K562 (cell line): ENCODE data around the gene GET3. TPM values are rescaled to one million over a fixed set of nuclear protein-coding genes. Genes with fewer than 3 reads are reported as not detected.
A peak's percentile ranks its signal among the peaks of the same experiment; 100 is the strongest.

Experiments used
- ATF2 ChIP-seq: sonication (generic); formaldehyde crosslinking; IDR thresholded peaks from 2 replicates; pipeline ENCODE4 v1.8.1; 2022; ENCODE audit warnings: missing genetic modification reagents
- BRCA1 ChIP-seq, 2 experiments: fragments of 450-650 bp in 1 of 2; sonication (generic) in 1 of 2; formaldehyde crosslinking in 1 of 2; IDR thresholded peaks; 2 replicates each; pipeline versions ENCODE4 v1.5.0 to v1.6.1; 2017 to 2020; ENCODE audit warnings: mild to moderate bottlenecking in 1 of 2, missing genetic modification reagents in 1 of 2
- E2F6 ChIP-seq, 2 experiments: IDR thresholded peaks; 2 replicates each; pipeline ENCODE4 v1.6.1; 2011; ENCODE audit warnings: borderline replicate concordance in 1 of 2, control low read depth in 1 of 2, low read depth in 1 of 2, low read length in 1 of 2, mild to moderate bottlenecking in 1 of 2, mixed read lengths in 1 of 2, moderate library complexity in 1 of 2; ENCODE audit not compliant: insufficient read depth in 1 of 2, insufficient read length in 1 of 2, poor library complexity in 1 of 2, severe bottlenecking in 1 of 2; ENCODE audit errors: extremely low read depth in 1 of 2
- HDAC1 ChIP-seq, 2 experiments: fragments of 450-650 bp; IDR thresholded peaks; 2 replicates each; pipeline ENCODE4 v1.6.1; 2016 to 2017; ENCODE audit warnings: inconsistent platforms in 1 of 2, mild to moderate bottlenecking in 1 of 2, moderate library complexity in 1 of 2
- KLF10 ChIP-seq: fragments of 250-450 bp; sonication (Bioruptor Pico); IDR thresholded peaks from 2 replicates; pipeline ENCODE4 v1.6.1; 2021; ENCODE audit warnings: matching md5 sums
- LEF1 ChIP-seq: fragments of 450-650 bp; IDR thresholded peaks from 2 replicates; pipeline ENCODE4 v1.6.1; 2016; ENCODE audit warnings: mild to moderate bottlenecking
- MCM7 ChIP-seq, 2 experiments: fragments of 450-650 bp; IDR thresholded peaks; 2 replicates each; pipeline ENCODE4 v1.6.1; 2016 to 2018
- MLLT1 ChIP-seq, 2 experiments: fragments of 450-650 bp; IDR thresholded peaks; 2 replicates each; pipeline ENCODE4 v1.6.1; 2016
- NKRF ChIP-seq: fragments of 450-650 bp; IDR thresholded peaks from 2 replicates; pipeline ENCODE4 v1.6.1; 2016; ENCODE audit warnings: borderline replicate concordance
- NR0B1 ChIP-seq: fragments of 450-650 bp; IDR thresholded peaks from one replicate; pipeline ENCODE4 v1.6.1; 2018; ENCODE audit warnings: mild to moderate bottlenecking, moderate library complexity; ENCODE audit not compliant: partially characterized antibody
- SMAD4 ChIP-seq: fragments of 250-450 bp; sonication (Bioruptor Pico); conservative IDR thresholded peaks from 2 replicates; pipeline ENCODE4 v1.8.0; 2021; ENCODE audit warnings: inconsistent platforms, mild to moderate bottlenecking, moderate library complexity
- SMARCA4 ChIP-seq: fragments of 450-650 bp; IDR thresholded peaks from 2 replicates; pipeline ENCODE4 v1.6.1; 2016
- TEAD2 ChIP-seq: fragments of 450-650 bp; IDR thresholded peaks from 2 replicates; pipeline ENCODE4 v1.6.1; 2016; ENCODE audit warnings: missing genetic modification characterization, control low read depth, missing compliant biosample characterization
- XRCC3 ChIP-seq: fragments of 450-650 bp; IDR thresholded peaks from 2 replicates; pipeline ENCODE4 v1.6.1; 2017; ENCODE audit warnings: mild to moderate bottlenecking, moderate library complexity
- ZBTB7A ChIP-seq: IDR thresholded peaks from 2 replicates; pipeline ENCODE4 v1.6.1; 2011; ENCODE audit warnings: low read depth, mild to moderate bottlenecking, low read length, moderate library complexity, borderline replicate concordance; ENCODE audit not compliant: control insufficient read depth
- ZNF445 ChIP-seq: fragments of 250-450 bp; sonication (Bioruptor Pico); IDR thresholded peaks from 2 replicates; pipeline ENCODE4 v1.4.0; 2020; ENCODE audit warnings: low read depth, mild to moderate bottlenecking, moderate library complexity
- polyA plus RNA-seq, 8 experiments: library from polyadenylated mRNA; depleted of rRNA in 4 of 8; stranded (reverse) in 5 of 8; unstranded in 3 of 8; fragments of >200 nt; fragmentation: Nextera tagmentation in 2 of 8; fragmentation: Illumina TruSeq in 1 of 8; extraction: Ambion mirVana in 2 of 8; extraction: Trizol in 1 of 8; gene quantifications; 2 replicates each; pipeline versions ENCODE4 v1.2.1 to v1.2.3, GENCODE V29; 2011 to 2014; ENCODE audit warnings: inconsistent platforms in 1 of 8, missing spikeins in 1 of 8
- total RNA-seq, 7 experiments: library from RNA; depleted of rRNA in 6 of 7; stranded (reverse); fragments of >200 nt in 6 of 7; fragmentation: Illumina TruSeq in 2 of 7; extraction: Trizol in 2 of 7; gene quantifications; 2 replicates each; pipeline versions ENCODE4 v1.2.1 to v1.2.3, GENCODE V29; 2011 to 2021; ENCODE audit warnings: low replicate concordance in 1 of 7
- TF ChIP-seq, protein P1 (sequence below): fragments of 250-450 bp; sonication (Bioruptor Pico); IDR thresholded peaks from 2 replicates; pipeline ENCODE4 v1.4.0; 2020; ENCODE audit warnings: mild to moderate bottlenecking

Gene GET3
- total and polyA plus RNA-seq, 9 of the 15 experiments (the other 6 are each of a cell fraction or from before 2014, with no cell fraction given): 8.3 to 83.5 (median 51.8) TPM

DNA sequence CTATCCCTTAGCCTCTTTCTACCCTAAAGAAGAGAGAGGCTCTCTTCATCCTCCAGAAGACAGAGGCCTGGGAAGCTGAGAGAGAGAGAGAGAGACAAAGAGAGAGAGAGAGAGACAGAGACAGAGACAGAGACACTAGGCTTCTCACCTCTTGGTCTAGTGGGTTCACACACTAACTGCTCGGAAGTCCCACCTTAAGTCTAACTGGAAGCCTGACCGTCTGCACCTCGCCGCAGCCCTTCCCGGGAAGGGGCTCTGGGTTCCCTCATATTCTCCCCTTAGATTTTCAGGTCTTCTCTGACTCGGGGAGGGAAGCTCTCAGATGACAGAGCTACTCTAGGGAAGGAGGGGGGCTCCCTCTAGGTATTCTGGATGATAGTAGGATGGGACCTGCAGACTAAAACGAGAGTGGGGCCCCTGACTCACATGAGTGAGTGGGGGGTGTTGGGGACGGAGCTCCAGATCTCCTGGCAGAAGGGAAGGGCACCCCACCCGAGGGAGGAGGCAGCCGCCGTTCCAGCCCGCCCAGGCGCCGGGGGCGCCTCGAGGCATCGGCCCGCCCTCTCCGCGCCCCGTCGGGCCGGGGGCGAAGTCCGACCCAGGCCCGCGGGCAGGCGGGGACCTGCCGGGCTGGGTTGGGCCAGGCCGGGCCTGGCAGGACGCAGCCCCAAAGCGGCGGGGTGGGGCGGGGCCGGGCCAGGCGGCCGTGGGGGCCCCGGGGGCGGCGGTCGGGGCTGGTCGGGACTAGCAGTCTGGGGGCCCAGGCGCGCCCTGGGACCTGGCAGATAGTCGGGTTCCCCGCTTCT, 52.0 kb downstream of the GET3 start (continued):
- no peak for TF ChIP-seq ATF2 (CRISPR knock-in tag)
- TF ChIP-seq, protein P1, sequence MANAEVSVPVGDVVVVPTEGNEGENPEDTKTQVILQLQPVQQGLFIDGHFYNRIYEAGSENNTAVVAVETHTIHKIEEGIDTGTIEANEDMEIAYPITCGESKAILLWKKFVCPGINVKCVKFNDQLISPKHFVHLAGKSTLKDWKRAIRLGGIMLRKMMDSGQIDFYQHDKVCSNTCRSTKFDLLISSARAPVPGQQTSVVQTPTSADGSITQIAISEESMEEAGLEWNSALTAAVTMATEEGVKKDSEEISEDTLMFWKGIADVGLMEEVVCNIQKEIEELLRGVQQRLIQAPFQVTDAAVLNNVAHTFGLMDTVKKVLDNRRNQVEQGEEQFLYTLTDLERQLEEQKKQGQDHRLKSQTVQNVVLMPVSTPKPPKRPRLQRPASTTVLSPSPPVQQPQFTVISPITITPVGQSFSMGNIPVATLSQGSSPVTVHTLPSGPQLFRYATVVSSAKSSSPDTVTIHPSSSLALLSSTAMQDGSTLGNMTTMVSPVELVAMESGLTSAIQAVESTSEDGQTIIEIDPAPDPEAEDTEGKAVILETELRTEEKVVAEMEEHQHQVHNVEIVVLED (CRISPR knock-in tag): no peak
- peak; percentile 69; the same call in 1 of the 2 replicates for TF ChIP-seq ZBTB7A
- TF ChIP-seq NR0B1: no peak
- TF ChIP-seq E2F6 (IDR thresholded peaks at IDR 0.05; ENCODE audit: borderline replicate concordance in 1 of 2, extremely low read depth in 1 of 2, insufficient read depth in 1 of 2, insufficient read length in 1 of 2, low read depth in 1 of 2, low read length in 1 of 2, poor library complexity in 1 of 2, severe bottlenecking in 1 of 2): peak in 1 of 2 experiments; percentile 63
- no peak for TF ChIP-seq XRCC3
- TF ChIP-seq SMAD4: 0 out of 2 replicates have a peak, but pooled peaks have one; percentile 2
- peak in 1 of 2 experiments; percentile 53; a peak in 1 of 4 replicates for TF ChIP-seq MLLT1 (IDR thresholded peaks at IDR 0.05)
- TF ChIP-seq LEF1: no peak
- TF ChIP-seq TEAD2 (tag): no peak
- 0 out of 4 replicates have a peak, but pooled peaks of 1 of the 2 experiments have one; percentile 21 for TF ChIP-seq MCM7 (IDR thresholded peaks at IDR 0.05)
- TF ChIP-seq KLF10: no peak
- TF ChIP-seq SMARCA4: 0 out of 2 replicates have a peak, but pooled peaks have one; percentile 23
- no peak for TF ChIP-seq NKRF
- peak in 1 of 2 experiments; percentile 29; a peak in 2 of 4 replicates for TF ChIP-seq HDAC1 (IDR thresholded peaks at IDR 0.05)
- no peak for TF ChIP-seq BRCA1 (IDR thresholded peaks at IDR 0.05)
- TF ChIP-seq BRCA1 (CRISPR knock-in tag; IDR thresholded peaks at IDR 0.05): no peak
- no peak for TF ChIP-seq ZNF445 (CRISPR knock-in tag)
